Mammary microvascular endothelial cell (primary cell): ENCODE measurements around the gene LHFPL3. TPM values are rescaled to one million over a fixed set of nuclear protein-coding genes. Genes with fewer than 3 reads are reported as not detected.

ENCODE experiments used
- total RNA-seq: library from RNA; depleted of rRNA; stranded (reverse); fragments of >200 nt; gene quantifications from 2 replicates; pipeline ENCODE4 v1.2.3, GENCODE V29; 2015

Gene LHFPL3
- not detected in 2 replicates for total RNA-seq

DNA sequence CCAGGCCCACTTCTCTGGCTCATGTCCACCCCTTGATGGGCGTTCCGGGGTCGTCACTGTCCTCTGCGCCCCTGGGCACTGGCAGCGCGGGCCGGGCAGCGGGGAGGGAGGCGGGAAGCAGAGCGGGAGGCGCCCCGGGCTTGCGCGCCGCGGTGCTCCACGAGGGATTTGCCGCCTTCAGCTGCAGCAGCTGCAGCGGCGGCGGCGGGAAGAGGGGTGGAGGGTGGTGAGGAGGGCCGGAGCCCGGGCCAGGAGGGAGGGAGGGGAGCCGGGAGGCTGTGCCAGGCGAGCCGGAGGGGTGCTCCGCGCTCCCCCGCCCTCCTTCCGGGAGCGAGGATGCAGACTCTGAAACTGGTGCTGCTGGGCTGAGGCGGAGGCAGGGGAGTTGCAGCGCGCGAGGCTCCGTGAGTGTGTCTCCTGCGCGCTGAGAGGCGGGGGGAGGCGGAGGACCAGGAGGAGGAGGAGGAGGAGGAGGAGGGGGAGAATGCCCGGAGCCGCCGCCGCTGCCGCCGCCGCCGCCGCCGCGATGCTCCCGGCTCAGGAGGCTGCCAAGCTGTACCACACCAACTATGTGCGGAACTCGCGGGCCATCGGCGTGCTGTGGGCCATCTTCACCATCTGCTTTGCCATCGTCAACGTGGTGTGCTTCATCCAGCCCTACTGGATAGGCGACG lies at the start of gene LHFPL3:
Gene LHFPL3, plus strand, starts transcription at position 308 of the 674 bp plus-strand sequence.

Other genes with a start within 250 kb of the LHFPL3 start
- gene ORC5, start 120.6 kb upstream of the LHFPL3 start, total RNA-seq, result 18.2 and 19.1 TPM in 2 replicates